Measurements from ENCODE around the gene RAD51B. TPM values are rescaled to one million over a fixed set of nuclear protein-coding genes. Genes with fewer than 3 reads are reported as not detected.

The RAD51B gene
- total RNA-seq, 1 donor from 2014 or later: 25.1 TPM

DNA sequence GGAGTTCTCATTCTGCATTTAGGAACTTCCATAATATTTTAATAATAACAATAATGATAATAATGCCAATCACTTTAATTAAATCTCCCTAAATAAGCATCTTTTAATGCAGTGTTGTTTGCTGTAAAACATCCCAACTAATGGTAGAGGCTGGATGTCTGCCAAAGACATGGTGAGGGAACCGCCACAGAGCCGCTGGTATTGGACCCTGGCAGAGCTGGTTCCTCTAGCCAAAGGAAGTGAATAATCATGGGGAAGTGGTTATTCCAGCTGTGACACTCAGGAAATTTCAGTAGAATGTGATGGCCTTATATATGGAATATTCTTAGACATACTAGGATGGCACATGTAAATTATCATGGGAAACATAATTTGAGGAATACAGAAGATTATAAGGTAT is 490.0 kb downstream of the RAD51B start:
- peaks cover 19% of the 10 kb centered on the region for H3K4me1 Mint-ChIP-seq (ENCODE audit: low read depth)
- no peaks in the 10 kb centered on the region for H3K27me3 Mint-ChIP-seq (ENCODE audit: low read depth)
- intact Hi-C loops (cut with micrococcal nuclease): loop anchor here (10.0 kb wide), 1 partner anchor 175 kb away; no protein-coding TSS in a partner anchor
- DNase-seq (ENCODE audit: low spot score): no peak
- peaks cover 5% of the 10 kb centered on the region for H3K36me3 Mint-ChIP-seq (ENCODE audit: low read depth)
- no peak overlapping the region for H3K27ac Mint-ChIP-seq
- no peaks in the 10 kb centered on the region for H3K9me3 Mint-ChIP-seq
- no peak overlapping the region for H3K4me3 Mint-ChIP-seq (ENCODE audit: low read depth)

DNA sequence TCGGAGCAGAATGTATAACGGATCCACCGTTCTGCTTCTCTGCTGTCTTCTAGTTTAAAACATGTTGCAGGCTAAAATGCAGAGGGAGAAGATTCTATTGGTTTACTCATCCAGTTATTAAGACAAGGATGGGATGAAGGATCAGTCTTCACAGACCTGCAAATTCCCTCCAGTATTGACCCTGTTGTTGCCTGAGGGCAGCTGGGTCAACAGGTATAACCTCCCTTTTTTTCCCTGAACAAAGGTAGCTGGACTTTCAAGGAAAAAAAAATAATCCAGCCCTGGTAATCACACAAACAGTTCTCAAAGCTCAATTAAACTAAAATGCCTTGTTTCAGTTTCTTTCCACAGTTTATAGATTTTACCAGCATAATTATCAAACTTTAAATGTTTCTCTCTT is 492.7 kb downstream of the RAD51B start:
- Mint-ChIP-seq H3K4me1 (ENCODE audit: low read depth) (peaks cover 23% of the 10 kb centered on the region), H3K9me3 (no peaks in the 10 kb centered on the region), H3K27me3 (ENCODE audit: low read depth) (no peaks in the 10 kb centered on the region), H3K36me3 (ENCODE audit: low read depth) (peaks cover 8% of the 10 kb centered on the region), H3K27ac (no peak overlapping the region), H3K4me3 (ENCODE audit: low read depth) (no peak overlapping the region)
- intact Hi-C loops (cut with micrococcal nuclease): loop anchor here (10.0 kb wide), 1 partner anchor 173 kb away; no protein-coding TSS in a partner anchor
- DNase-seq (ENCODE audit: low spot score): no peak

DNA sequence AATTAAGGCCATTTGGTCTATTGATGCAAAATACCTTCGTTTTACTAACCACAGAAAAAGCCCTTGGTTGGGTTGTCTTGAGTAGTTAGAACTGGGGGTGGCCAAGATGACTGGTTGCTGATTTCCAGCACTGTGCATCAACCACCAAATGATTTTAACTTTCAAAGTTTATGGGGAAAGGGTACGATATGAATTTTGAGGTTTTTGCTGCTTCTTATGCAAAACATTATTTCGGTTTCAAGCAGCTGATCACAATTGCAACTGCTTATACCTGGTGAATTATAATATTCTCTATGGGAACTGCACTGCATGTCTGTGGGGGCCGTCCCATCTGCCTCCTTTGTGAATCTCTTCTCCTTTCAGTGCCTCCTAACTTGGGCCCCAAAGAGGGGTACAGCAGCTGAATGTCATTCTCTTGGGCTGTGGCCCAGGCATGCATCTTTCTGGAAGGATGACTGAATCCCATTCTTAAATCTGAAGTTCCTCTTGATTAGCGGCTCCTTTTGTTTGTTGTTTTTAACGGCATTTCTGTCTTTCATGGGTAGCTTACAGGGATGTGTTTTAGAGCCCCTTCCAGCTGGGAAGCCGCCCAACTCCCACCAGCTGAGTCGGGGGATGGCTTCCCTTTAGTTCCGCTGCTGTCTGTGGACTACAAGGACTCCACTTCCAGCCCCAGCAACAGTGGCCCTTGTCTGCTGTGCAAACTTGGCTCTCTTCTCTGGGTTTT is 493.5 kb downstream of the RAD51B start:
- Mint-ChIP-seq H3K27ac (no peak overlapping the region), H3K27me3 (ENCODE audit: low read depth) (no peaks in the 10 kb centered on the region), H3K4me3 (ENCODE audit: low read depth) (no peak overlapping the region), H3K9me3 (no peaks in the 10 kb centered on the region), H3K4me1 (ENCODE audit: low read depth) (peaks cover 26% of the 10 kb centered on the region), H3K36me3 (ENCODE audit: low read depth) (peaks cover 8% of the 10 kb centered on the region)
- no peak for DNase-seq (ENCODE audit: low spot score)
- intact Hi-C loops (cut with micrococcal nuclease): loop anchor here (1.0 to 10.0 kb wide), 3 partner anchors 28 to 477 kb away; no protein-coding TSS in a partner anchor

DNA sequence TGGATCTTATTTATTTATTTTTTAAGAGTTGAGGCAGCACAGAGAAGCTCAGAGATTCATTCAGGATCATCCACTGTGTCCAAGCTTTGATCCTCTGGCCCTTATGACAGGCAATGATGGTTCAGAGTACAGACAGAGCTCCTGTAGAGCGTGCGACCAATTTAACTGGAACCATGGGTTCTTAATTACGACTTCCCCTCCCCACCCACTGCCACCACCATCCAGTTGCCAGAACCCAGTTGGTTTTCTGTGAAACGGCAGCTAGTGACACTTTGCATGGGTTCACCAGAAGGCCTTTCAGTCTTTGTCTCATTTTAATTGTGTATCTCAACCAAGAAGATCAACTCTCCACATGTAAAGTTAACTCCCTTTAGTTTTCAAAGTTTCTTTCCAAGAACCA is 495.1 kb downstream of the RAD51B start:
- peaks cover 26% of the 10 kb centered on the region for H3K4me1 Mint-ChIP-seq (ENCODE audit: low read depth)
- no peak overlapping the region for H3K4me3 Mint-ChIP-seq (ENCODE audit: low read depth)
- no peak overlapping the region for H3K27ac Mint-ChIP-seq
- no peaks in the 10 kb centered on the region for H3K9me3 Mint-ChIP-seq
- peaks cover 8% of the 10 kb centered on the region for H3K36me3 Mint-ChIP-seq (ENCODE audit: low read depth)
- DNase-seq (ENCODE audit: low spot score): no peak
- H3K27me3 Mint-ChIP-seq (ENCODE audit: low read depth): no peaks in the 10 kb centered on the region
- intact Hi-C loops (cut with micrococcal nuclease): loop anchor here (10.0 kb wide), 1 partner anchor 170 kb away; no protein-coding TSS in a partner anchor

DNA sequence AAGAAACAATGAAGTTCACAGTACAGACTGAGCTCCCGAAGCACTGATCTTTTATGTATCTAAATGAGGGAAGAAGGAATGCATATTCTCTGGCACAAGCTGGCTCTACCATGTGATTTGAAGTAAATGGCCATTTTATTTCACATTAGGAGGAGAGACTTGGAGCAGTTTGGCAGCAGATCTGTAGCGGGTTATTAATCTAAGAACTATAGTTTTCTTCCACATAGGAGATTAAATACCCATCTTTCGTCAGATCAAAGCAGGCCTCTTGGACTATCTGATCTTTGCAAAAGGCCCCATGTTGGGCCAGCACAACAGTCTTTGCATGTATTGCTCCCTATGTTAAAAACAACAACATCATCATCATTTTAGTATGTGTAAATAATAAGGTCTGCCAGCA is 495.5 kb downstream of the RAD51B start:
- Mint-ChIP-seq H3K4me3 (ENCODE audit: low read depth) (no peak overlapping the region), H3K36me3 (ENCODE audit: low read depth) (peaks cover 8% of the 10 kb centered on the region)
- intact Hi-C loops (cut with micrococcal nuclease): loop anchor here (10.0 kb wide), 1 partner anchor 170 kb away; no protein-coding TSS in a partner anchor

DNA sequence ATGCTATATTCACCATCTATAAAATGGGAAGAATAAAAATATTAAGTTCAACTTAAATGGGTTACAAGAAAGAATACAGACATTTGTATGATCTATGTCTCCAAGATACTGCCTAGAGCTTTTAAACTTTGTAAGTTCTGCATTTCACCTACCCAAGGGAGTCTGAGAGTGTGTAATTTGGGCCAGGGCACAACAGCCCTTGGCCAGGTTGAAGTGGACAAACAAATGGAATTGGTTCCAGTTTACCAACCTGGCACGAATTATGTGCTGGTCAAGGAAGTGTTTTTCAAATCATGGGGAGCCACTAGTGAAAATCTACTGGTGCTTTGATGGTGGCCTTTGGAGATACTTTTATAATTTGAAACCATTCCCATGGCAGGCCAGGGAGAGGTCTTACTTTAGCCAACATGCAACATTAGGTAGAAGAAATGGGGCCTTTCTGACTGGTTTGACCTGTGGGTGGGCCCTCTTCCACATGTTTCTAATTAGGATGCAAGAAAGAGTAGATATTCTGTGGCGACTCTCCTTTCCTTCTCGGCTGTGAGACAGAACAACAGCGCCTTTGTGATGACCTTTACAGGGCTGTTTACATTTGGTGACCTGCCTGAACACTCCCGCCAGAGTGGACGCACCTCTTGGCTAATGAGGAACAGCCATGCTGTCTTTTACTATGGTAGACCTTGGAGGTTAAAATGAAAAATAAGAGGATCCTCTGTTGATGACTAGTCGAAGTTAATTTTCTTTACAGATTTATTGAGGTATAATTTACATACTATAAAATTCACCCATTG is 496.7 kb downstream of the RAD51B start:
- H3K36me3 Mint-ChIP-seq (ENCODE audit: low read depth): peaks cover 8% of the 10 kb centered on the region
- H3K9me3 Mint-ChIP-seq: no peaks in the 10 kb centered on the region
- no peaks in the 10 kb centered on the region for H3K27me3 Mint-ChIP-seq (ENCODE audit: low read depth)
- no peak overlapping the region for H3K27ac Mint-ChIP-seq
- no peak overlapping the region for H3K4me3 Mint-ChIP-seq (ENCODE audit: low read depth)
- DNase-seq (ENCODE audit: low spot score): no peak
- peaks cover 22% of the 10 kb centered on the region for H3K4me1 Mint-ChIP-seq (ENCODE audit: low read depth)
- intact Hi-C loops (cut with micrococcal nuclease): loop anchor here (10.0 kb wide), 1 partner anchor 169 kb away; no protein-coding TSS in a partner anchor

More for the DNA sequence above, 495.5 kb downstream of the RAD51B start:
- no peaks in the 10 kb centered on the region for H3K9me3 Mint-ChIP-seq
- no peak overlapping the region for H3K27ac Mint-ChIP-seq
- no peaks in the 10 kb centered on the region for H3K27me3 Mint-ChIP-seq (ENCODE audit: low read depth)
- DNase-seq (ENCODE audit: low spot score): no peak
- peaks cover 25% of the 10 kb centered on the region for H3K4me1 Mint-ChIP-seq (ENCODE audit: low read depth)

DNA sequence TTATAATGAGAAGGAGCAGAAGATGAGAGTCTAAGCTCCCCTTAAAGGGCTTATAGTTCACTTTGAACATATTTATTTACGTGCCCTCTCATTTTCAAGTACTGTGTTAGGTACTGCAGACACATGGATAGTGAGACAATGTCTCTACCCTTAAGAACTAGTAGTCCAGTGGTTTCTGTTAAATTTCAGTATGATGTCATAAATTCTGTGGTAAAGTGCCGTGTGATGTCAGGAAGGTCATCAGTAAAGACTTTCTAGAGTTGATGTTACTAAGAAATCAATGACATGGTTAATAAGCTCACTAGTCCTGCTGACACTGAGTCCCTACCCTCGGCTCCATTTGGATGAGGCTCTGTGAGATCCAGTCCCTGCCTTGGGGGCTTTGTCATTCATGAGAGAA is 497.7 kb downstream of the RAD51B start:
- intact Hi-C loops (cut with micrococcal nuclease): loop anchor here (10.0 kb wide), 1 partner anchor 168 kb away; no protein-coding TSS in a partner anchor
- no peaks in the 10 kb centered on the region for H3K27me3 Mint-ChIP-seq (ENCODE audit: low read depth)
- no peak overlapping the region for H3K4me3 Mint-ChIP-seq (ENCODE audit: low read depth)
- no peak for DNase-seq (ENCODE audit: low spot score)
- no peak overlapping the region for H3K27ac Mint-ChIP-seq
- peaks cover 8% of the 10 kb centered on the region for H3K36me3 Mint-ChIP-seq (ENCODE audit: low read depth)
- no peaks in the 10 kb centered on the region for H3K9me3 Mint-ChIP-seq
- peaks cover 22% of the 10 kb centered on the region for H3K4me1 Mint-ChIP-seq (ENCODE audit: low read depth)

DNA sequence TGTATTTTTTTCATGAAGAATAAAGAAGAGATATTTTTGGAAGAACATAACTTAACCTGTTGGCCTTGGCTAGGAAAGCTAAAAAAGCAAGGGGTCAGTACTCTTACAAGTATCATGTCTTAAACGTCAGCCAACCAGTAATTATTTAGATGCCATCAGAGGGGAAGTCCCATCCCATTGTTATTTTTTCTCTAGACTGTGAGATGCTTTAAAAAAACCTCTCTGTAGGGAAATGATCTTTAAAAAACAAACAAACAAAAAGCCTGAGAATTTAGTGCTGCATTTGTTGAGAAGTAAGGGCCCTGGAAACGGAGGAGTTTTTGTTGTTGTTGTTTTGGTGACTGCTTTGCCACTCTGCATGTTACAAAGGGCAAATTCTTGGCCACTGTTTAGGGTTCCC is 499.2 kb downstream of the RAD51B start:
- Mint-ChIP-seq H3K4me1 (ENCODE audit: low read depth) (peaks cover 12% of the 10 kb centered on the region), H3K9me3 (no peaks in the 10 kb centered on the region), H3K27me3 (ENCODE audit: low read depth) (no peaks in the 10 kb centered on the region), H3K4me3 (ENCODE audit: low read depth) (no peak overlapping the region), H3K27ac (no peak overlapping the region), H3K36me3 (ENCODE audit: low read depth) (peaks cover 8% of the 10 kb centered on the region)
- no peak for DNase-seq (ENCODE audit: low spot score)
- intact Hi-C loops (cut with micrococcal nuclease): loop anchor here (10.0 kb wide), 1 partner anchor 166 kb away; no protein-coding TSS in a partner anchor

DNA sequence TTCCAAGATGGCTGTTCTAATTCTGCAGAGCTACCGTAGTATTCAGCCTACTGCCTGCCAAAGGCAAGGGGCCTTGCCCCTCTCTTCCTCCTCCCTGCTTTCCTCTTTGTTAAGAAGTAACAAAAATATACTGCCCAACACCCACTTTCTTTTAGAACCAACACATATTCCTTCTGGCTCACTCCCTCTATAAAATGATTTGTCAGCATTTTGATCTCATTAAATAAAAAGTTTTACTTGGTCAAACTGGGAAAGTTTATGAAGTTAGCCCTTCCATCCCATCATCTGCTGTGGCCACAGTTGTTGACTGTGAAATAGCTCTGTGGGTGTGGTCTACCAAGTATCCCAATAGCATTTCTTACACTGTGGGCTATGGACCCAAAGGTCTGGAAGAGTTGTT is 500.9 kb downstream of the RAD51B start:
- no peaks in the 10 kb centered on the region for H3K9me3 Mint-ChIP-seq
- H3K36me3 Mint-ChIP-seq (ENCODE audit: low read depth): no peaks in the 10 kb centered on the region
- no peak overlapping the region for H3K4me3 Mint-ChIP-seq (ENCODE audit: low read depth)
- H3K27ac Mint-ChIP-seq: no peak overlapping the region
- intact Hi-C loops (cut with micrococcal nuclease): no loop called here
- no peaks in the 10 kb centered on the region for H3K27me3 Mint-ChIP-seq (ENCODE audit: low read depth)
- H3K4me1 Mint-ChIP-seq (ENCODE audit: low read depth): peaks cover 3% of the 10 kb centered on the region
- no peak for DNase-seq (ENCODE audit: low spot score)

DNA sequence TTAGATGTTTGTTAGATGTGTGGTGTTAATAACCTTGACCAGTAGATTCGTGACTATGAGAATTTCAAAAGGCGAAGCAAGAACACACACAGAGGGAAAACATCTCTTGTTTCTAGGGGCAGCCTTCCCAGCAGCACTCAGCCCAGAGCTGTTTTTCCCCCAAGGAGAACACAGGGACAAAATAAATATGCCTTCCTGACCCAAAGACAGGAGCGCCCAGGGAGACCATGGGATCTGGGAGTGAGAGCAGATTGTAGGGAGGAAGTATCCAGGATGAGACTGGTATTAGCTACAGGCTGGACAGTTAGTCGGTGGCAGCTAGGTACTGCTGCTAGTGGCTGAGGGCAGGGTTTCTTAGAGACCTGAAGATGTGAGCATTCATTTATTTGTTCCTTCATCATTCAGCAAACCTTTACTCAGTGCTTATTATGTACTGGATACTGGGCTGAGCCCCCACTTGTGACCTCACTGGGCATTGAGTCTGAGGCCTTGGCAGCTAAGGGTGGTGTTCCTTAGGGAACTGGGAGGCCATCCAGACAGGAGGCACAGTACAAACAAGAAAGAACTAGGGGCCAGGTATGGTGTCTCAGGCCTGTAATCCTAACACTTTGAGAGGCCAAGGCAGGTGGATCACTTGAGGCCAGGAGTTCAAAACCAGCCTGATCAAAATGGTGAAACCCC is 503.5 kb downstream of the RAD51B start:
- Mint-ChIP-seq H3K27me3 (ENCODE audit: low read depth) (no peaks in the 10 kb centered on the region), H3K4me3 (ENCODE audit: low read depth) (no peak overlapping the region), H3K4me1 (ENCODE audit: low read depth) (no peaks in the 10 kb centered on the region), H3K27ac (no peak overlapping the region), H3K9me3 (no peaks in the 10 kb centered on the region), H3K36me3 (ENCODE audit: low read depth) (no peaks in the 10 kb centered on the region)
- no peak for DNase-seq (ENCODE audit: low spot score)
- intact Hi-C loops (cut with micrococcal nuclease): no loop called here

DNA sequence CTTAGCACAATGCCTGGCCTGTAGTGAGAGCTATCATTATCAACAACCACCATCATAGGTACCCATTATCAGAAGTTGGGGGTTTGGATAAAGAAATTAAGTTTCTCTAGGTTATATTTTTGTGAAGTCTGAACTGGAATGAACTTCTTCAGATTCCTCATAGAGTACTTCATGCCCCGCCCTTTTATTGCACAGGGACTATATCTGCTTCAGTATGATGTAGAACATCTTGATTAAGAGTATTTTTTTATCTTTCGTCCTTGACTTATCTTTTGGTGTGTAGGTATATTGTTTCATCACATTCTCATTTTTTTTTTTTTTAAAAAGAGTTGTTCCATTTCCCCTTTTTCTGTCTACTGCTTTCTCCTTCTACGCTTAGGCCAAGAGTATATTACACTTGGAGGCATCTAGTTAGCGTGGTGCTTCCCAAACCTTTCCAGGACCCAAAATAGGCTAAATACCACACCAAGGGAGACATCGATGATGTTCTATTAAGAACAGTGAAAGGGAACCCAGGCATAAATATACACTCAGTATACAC is 505.8 kb downstream of the RAD51B start:
- no peak for DNase-seq (ENCODE audit: low spot score)
- no peaks in the 10 kb centered on the region for H3K9me3 Mint-ChIP-seq
- H3K36me3 Mint-ChIP-seq (ENCODE audit: low read depth): no peaks in the 10 kb centered on the region
- no peaks in the 10 kb centered on the region for H3K27me3 Mint-ChIP-seq (ENCODE audit: low read depth)
- no peak overlapping the region for H3K27ac Mint-ChIP-seq
- no peak overlapping the region for H3K4me3 Mint-ChIP-seq (ENCODE audit: low read depth)
- H3K4me1 Mint-ChIP-seq (ENCODE audit: low read depth): no peaks in the 10 kb centered on the region
- intact Hi-C loops (cut with micrococcal nuclease): no loop called here

DNA sequence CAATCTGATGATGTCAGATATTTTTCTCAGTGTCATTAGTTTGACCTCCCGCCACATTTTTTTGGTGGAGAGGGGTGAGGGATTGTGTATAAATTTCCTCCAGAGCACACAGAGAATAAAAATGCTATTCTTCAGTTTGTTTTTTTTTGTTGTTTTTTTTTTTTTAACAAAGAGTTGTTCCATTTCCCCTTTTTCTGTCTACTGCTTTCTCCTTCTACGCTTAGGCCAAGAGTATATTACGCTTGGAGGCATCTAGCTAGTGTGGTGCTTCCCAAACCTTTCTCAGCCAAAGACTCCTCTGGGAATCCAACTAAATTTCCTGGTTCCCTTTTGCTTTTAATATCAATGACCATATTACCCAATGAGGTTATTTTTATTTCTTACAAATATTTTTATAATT is 507.7 kb downstream of the RAD51B start:
- no peaks in the 10 kb centered on the region for H3K27me3 Mint-ChIP-seq (ENCODE audit: low read depth)
- H3K4me3 Mint-ChIP-seq (ENCODE audit: low read depth): no peak overlapping the region
- H3K9me3 Mint-ChIP-seq: no peaks in the 10 kb centered on the region
- no peak for DNase-seq (ENCODE audit: low spot score)
- H3K27ac Mint-ChIP-seq: no peak overlapping the region
- intact Hi-C loops (cut with micrococcal nuclease): no loop called here
- no peaks in the 10 kb centered on the region for H3K4me1 Mint-ChIP-seq (ENCODE audit: low read depth)
- H3K36me3 Mint-ChIP-seq (ENCODE audit: low read depth): no peaks in the 10 kb centered on the region

All from activated T-helper 2 cell treated with anti-CD3 and anti-CD28 coated beads, Interferon-gamma antibody, Interleukin-2, Interleukin-4, amounts not matched to agents 10 μg/mL and 5 μg/mL and 100 μg/mL, durations not matched to agents 14 hours and 24 hours and 36 hours (primary cell).